Measurements from ENCODE around the gene ODF2. TPM values are rescaled to one million over a fixed set of nuclear protein-coding genes. Genes with fewer than 3 reads are reported as not detected.

Gene ODF2
- total RNA-seq, 1 experiment from 2014 or later = 46.8 TPM

GRCh38 chr9:128494108-128494745 is 38.4 kb downstream of the ODF2 start:
- H3K27ac ChIP-seq (ENCODE audit: low read depth, low read length) = no peak overlapping the region
- no peaks in the 10 kb centered on the region for H4K20me1 ChIP-seq (ENCODE audit: insufficient read depth)
- no peak for ATAC-seq
- no peak for TF ChIP-seq FOSL1 (IDR thresholded peaks at IDR 0.05; ENCODE audit: low read depth)
- TF ChIP-seq ZNF274 (IDR thresholded peaks at IDR 0.05; ENCODE audit: low read depth, low read length) = no peak
- TF ChIP-seq REST (IDR thresholded peaks at IDR 0.05; ENCODE audit: low read depth) = no peak
- H3K4me1 ChIP-seq (ENCODE audit: control insufficient read depth in 1 of 2, insufficient read depth in 2 of 2, low read length in 2 of 2) = peaks cover 2 to 6% of the 10 kb centered on the region in 2 experiments; a peak in 2 of 4 replicates
- H3K9me3 ChIP-seq (ENCODE audit: control insufficient read depth in 1 of 2, insufficient read depth in 1 of 2, low read depth in 1 of 2, low read length in 2 of 2) = no peaks in the 10 kb centered on the region
- intact Hi-C loops (cut with micrococcal nuclease) = no loop called here
- no TSS peak for BruUV-seq (replicated peaks)
- H3K79me2 ChIP-seq (ENCODE audit: insufficient read depth, low read length) = no peaks in the 10 kb centered on the region
- DNase-seq (ENCODE audit: low read depth, low spot score) = no peak
- H3K4me3 ChIP-seq (replicated peaks in 1 of 2; ENCODE audit: low read depth in 1 of 2, low read length in 2 of 2) = no peak overlapping the region
- no peak overlapping the region for H3K4me2 ChIP-seq (ENCODE audit: low read length)
- no peaks in the 10 kb centered on the region for H3K27me3 ChIP-seq (ENCODE audit: insufficient read depth, low read length)
- peaks cover 31 to 54% of the 10 kb centered on the region in 2 experiments for H3K36me3 ChIP-seq (ENCODE audit: control insufficient read depth in 1 of 2, insufficient read depth in 2 of 2, low read length in 2 of 2)
- ChIA-PET RAD21 (ENCODE audit: low non-redundant PET in 1 of 2, low total read pairs in 2 of 2, uncharacterized antibody in 2 of 2, unreplicated experiment in 2 of 2) (no interaction called here), CTCF (no interaction called here), POLR2A (no interaction called here)
- no peak overlapping the region for H3K9ac ChIP-seq (ENCODE audit: low read length)
- no peaks in the 10 kb centered on the region for H3K9me2 ChIP-seq (ENCODE audit: insufficient read depth)
- H2AFZ ChIP-seq (ENCODE audit: low read depth, low read length, poor library complexity, severe bottlenecking) = no peak overlapping the region

GRCh38 chr9:128494746-128495129 is 38.9 kb downstream of the ODF2 start:
- intact Hi-C loops (cut with micrococcal nuclease) = no loop called here
- Histone ChIP-seq H2AFZ (ENCODE audit: low read depth, low read length, poor library complexity, severe bottlenecking) (no peak overlapping the region), H3K9ac (ENCODE audit: low read length) (no peak overlapping the region), H3K79me2 (ENCODE audit: insufficient read depth, low read length) (no peaks in the 10 kb centered on the region), H3K9me3 (ENCODE audit: control insufficient read depth in 1 of 2, insufficient read depth in 1 of 2, low read depth in 1 of 2, low read length in 2 of 2) (no peaks in the 10 kb centered on the region), H3K27ac (ENCODE audit: low read depth, low read length) (no peak overlapping the region), H3K4me1 (ENCODE audit: control insufficient read depth in 1 of 2, insufficient read depth in 2 of 2, low read length in 2 of 2) (peaks cover 2 to 6% of the 10 kb centered on the region in 2 experiments; a peak in 2 of 4 replicates), H3K36me3 (ENCODE audit: control insufficient read depth in 1 of 2, insufficient read depth in 2 of 2, low read length in 2 of 2) (peaks cover 32 to 54% of the 10 kb centered on the region in 2 experiments), H3K9me2 (ENCODE audit: insufficient read depth) (no peaks in the 10 kb centered on the region), H3K4me3 (replicated peaks in 1 of 2; ENCODE audit: low read depth in 1 of 2, low read length in 2 of 2) (no peak overlapping the region), H3K27me3 (ENCODE audit: insufficient read depth, low read length) (no peaks in the 10 kb centered on the region), H3K4me2 (ENCODE audit: low read length) (no peak overlapping the region), H4K20me1 (ENCODE audit: insufficient read depth) (no peaks in the 10 kb centered on the region)
- POLR2A ChIA-PET = no interaction called here
- DNase-seq (ENCODE audit: low read depth, low spot score) (no peak), ATAC-seq (no peak)
- no TSS peak for BruUV-seq (replicated peaks)
- RAD21 ChIA-PET (ENCODE audit: low non-redundant PET in 1 of 2, low total read pairs in 2 of 2, uncharacterized antibody in 2 of 2, unreplicated experiment in 2 of 2) = no interaction called here
- CTCF ChIA-PET = no interaction called here
- TF ChIP-seq RAD21 (IDR thresholded peaks at IDR 0.05; ENCODE audit: low read depth) = no peak
- TF ChIP-seq SRF (IDR thresholded peaks at IDR 0.05; ENCODE audit: low read depth) = no peak
- TF ChIP-seq ZNF274 (IDR thresholded peaks at IDR 0.05; ENCODE audit: low read depth, low read length) = no peak
- TF ChIP-seq FOSL1 (IDR thresholded peaks at IDR 0.05; ENCODE audit: low read depth) = no peak
- no peak for TF ChIP-seq POLR2A (IDR thresholded peaks at IDR 0.05; ENCODE audit: borderline replicate concordance, extremely low read depth, insufficient read depth, insufficient read length)
- TF ChIP-seq SIN3A (IDR thresholded peaks at IDR 0.05; ENCODE audit: low read depth) = no peak
- no peak for TF ChIP-seq TCF7L2 (IDR thresholded peaks at IDR 0.05; ENCODE audit: borderline replicate concordance, extremely low read depth, insufficient read depth, insufficient read length)
- no peak for TF ChIP-seq REST (IDR thresholded peaks at IDR 0.05; ENCODE audit: low read depth)
- no peak for TF ChIP-seq EGR1 (IDR thresholded peaks at IDR 0.05; ENCODE audit: low read depth)
- no peak for TF ChIP-seq YY1 (IDR thresholded peaks at IDR 0.05; ENCODE audit: extremely low read depth, insufficient replicate concordance, low read depth, low read length)
- no peak for TF ChIP-seq CEBPB (IDR thresholded peaks at IDR 0.05; ENCODE audit: low read depth)
- TF ChIP-seq POLR2AphosphoS5 (IDR thresholded peaks at IDR 0.05; ENCODE audit: low read depth, low read length) = no peak
- TF ChIP-seq CBX3 (IDR thresholded peaks at IDR 0.05; ENCODE audit: low read depth) = no peak
- TF ChIP-seq EZH2 (IDR thresholded peaks at IDR 0.05) = no peak
